DND-41 (cell line): ENCODE data around the gene NEURL1.

ENCODE experiments used
- ATAC-seq: fragments of 200-7000 bp; cut with Tn5 transposase; 3 replicates; pipeline ENCODE4 v1.9.1; 2021; ENCODE audit warnings: low read depth; ENCODE audit not compliant: insufficient read depth
- DNase-seq: peaks from one replicate; pipeline ENCODE4 v3.0.0-alpha.2; 2020
- H2AFZ ChIP-seq: 2 replicates; pipeline ENCODE4 v1.6.0; 2012; ENCODE audit warnings: low read depth, low read length
- H3K27ac ChIP-seq: 2 replicates; pipeline ENCODE4 v1.5.1; 2012; ENCODE audit warnings: low read length, inconsistent platforms
- H3K27me3 ChIP-seq: fragments of 200-600 bp; sonication (generic); 2 replicates; pipeline ENCODE4 v1.6.0; 2012; ENCODE audit warnings: low read length, mild to moderate bottlenecking, inconsistent platforms; ENCODE audit not compliant: insufficient read depth, poor library complexity
- H3K36me3 ChIP-seq: 2 replicates; pipeline ENCODE4 v1.5.1; 2012; ENCODE audit warnings: low read length, inconsistent platforms; ENCODE audit not compliant: insufficient read depth
- H3K4me1 ChIP-seq: 2 replicates; pipeline ENCODE4 v1.5.1; 2012; ENCODE audit warnings: mild to moderate bottlenecking, low read length; ENCODE audit not compliant: insufficient read depth
- H3K4me2 ChIP-seq: 2 replicates; pipeline ENCODE4 v1.6.0; 2012; ENCODE audit warnings: mild to moderate bottlenecking, moderate library complexity, low read length, inconsistent platforms; ENCODE audit not compliant: insufficient read depth
- H3K4me3 ChIP-seq, 2 experiments: fragments of 200-600 bp in 1 of 2; shearing (Covaris generic) in 1 of 2; 2 replicates each; pipeline ENCODE4 v1.5.1; 2012 to 2016; ENCODE audit warnings: inconsistent platforms in 2 of 2, low read length in 2 of 2, mild to moderate bottlenecking in 2 of 2, low read depth in 1 of 2, moderate library complexity in 1 of 2
- H3K79me2 ChIP-seq: 2 replicates; pipeline ENCODE4 v1.6.0; 2012; ENCODE audit warnings: low read length, inconsistent platforms; ENCODE audit not compliant: insufficient read depth
- H3K9ac ChIP-seq: 2 replicates; pipeline ENCODE4 v1.6.0; 2012; ENCODE audit warnings: low read depth, mild to moderate bottlenecking, inconsistent platforms, low read length, moderate library complexity
- H3K9me3 ChIP-seq: 2 replicates; pipeline ENCODE4 v1.5.1; 2012; ENCODE audit warnings: low read length, moderate library complexity, mild to moderate bottlenecking, inconsistent platforms; ENCODE audit not compliant: insufficient read depth, severe bottlenecking
- H4K20me1 ChIP-seq: 2 replicates; pipeline ENCODE4 v1.6.0; 2012; ENCODE audit warnings: low read length; ENCODE audit not compliant: insufficient read depth
- CTCF ChIP-seq: IDR thresholded peaks from 2 replicates; pipeline ENCODE4 v1.5.1; 2012; ENCODE audit warnings: borderline replicate concordance, low read length, moderate library complexity, mild to moderate bottlenecking; ENCODE audit not compliant: poor library complexity, severe bottlenecking; ENCODE audit errors: extremely low read depth
- EZH2 ChIP-seq: IDR thresholded peaks from 3 replicates; pipeline ENCODE4 v1.6.1; 2012; ENCODE audit warnings: borderline replicate concordance, low read depth, mild to moderate bottlenecking, moderate library complexity, low read length, inconsistent platforms; ENCODE audit not compliant: severe bottlenecking

The NEURL1 gene

GRCh38 chr10:103499881-103500280 lies 6.4 kb downstream of the NEURL1 start:
- Histone ChIP-seq H3K9ac (no peak overlapping the region), H2AFZ (no peak overlapping the region), H3K27me3 (peaks cover 54% of the 10 kb centered on the region), H4K20me1 (no peaks in the 10 kb centered on the region), H3K4me1 (peaks cover 9% of the 10 kb centered on the region), H3K9me3 (no peaks in the 10 kb centered on the region), H3K4me2 (no peak overlapping the region), H3K36me3 (no peaks in the 10 kb centered on the region), H3K4me3 (no peak overlapping the region), H3K79me2 (no peaks in the 10 kb centered on the region), H3K27ac (no peak overlapping the region)
- no peak for TF ChIP-seq CTCF
- TF ChIP-seq EZH2 = no peak
- ATAC-seq (no peak), DNase-seq (no peak)

- Histone ChIP-seq H3K79me2 (no peaks in the 10 kb centered on the region), H3K27ac (no peak overlapping the region), H3K27me3 (peaks cover 54% of the 10 kb centered on the region), H3K4me3 (no peak overlapping the region), H3K9ac (no peak overlapping the region), H2AFZ (no peak overlapping the region), H3K36me3 (no peaks in the 10 kb centered on the region), H3K4me1 (peaks cover 13% of the 10 kb centered on the region), H3K9me3 (no peaks in the 10 kb centered on the region), H4K20me1 (no peaks in the 10 kb centered on the region), H3K4me2 (no peak overlapping the region)
- TF ChIP-seq CTCF (no peak), EZH2 (no peak)
- DNase-seq (no peak), ATAC-seq (no peak)
Measured at GRCh38 chr10:103500481-103500880, 7.0 kb downstream of the NEURL1 start.

- no peaks in the 10 kb centered on the region for H3K9me3 ChIP-seq
- H3K27me3 ChIP-seq = peaks cover 55% of the 10 kb centered on the region
- no peaks in the 10 kb centered on the region for H3K36me3 ChIP-seq
- DNase-seq (no peak), ATAC-seq (no peak)
- no peak overlapping the region for H3K9ac ChIP-seq
- H3K27ac ChIP-seq = no peak overlapping the region
- no peak overlapping the region for H3K4me3 ChIP-seq
- no peaks in the 10 kb centered on the region for H4K20me1 ChIP-seq
- H2AFZ ChIP-seq = no peak overlapping the region
- no peaks in the 10 kb centered on the region for H3K79me2 ChIP-seq
- TF ChIP-seq CTCF (no peak), EZH2 (no peak)
- no peak overlapping the region for H3K4me2 ChIP-seq
- H3K4me1 ChIP-seq = peaks cover 13% of the 10 kb centered on the region
Measured at GRCh38 chr10:103501186-103501585, 7.7 kb downstream of the NEURL1 start.
